Measurements from ENCODE around the gene ZNF654.
"Not testable (repeated sequence)": the region's sequence is repeated elsewhere in the genome, so short reads cannot be mapped to it uniquely, and the experiment has no call there.

ZNF654 gene

DNA sequence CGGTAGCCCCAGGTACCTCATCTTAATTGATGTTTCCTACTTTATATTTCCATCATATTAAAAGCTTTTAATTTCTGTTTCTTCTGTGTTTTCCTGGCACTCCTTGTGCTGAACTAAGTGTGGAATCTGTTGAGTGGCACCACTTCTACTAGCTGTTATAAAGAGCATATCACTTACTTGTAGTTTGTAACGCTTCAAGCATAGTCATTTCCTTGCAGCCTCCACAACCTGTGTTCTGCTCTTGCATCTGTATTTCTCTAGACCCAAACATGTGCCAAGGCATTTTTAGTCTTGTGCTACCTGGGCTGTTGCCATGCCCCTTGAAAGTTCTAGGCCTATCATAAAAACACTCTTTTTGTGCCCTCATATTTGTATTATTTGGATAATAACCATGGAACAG is 16.0 kb downstream of the ZNF654 start:
- DNase-seq: no peak

DNA sequence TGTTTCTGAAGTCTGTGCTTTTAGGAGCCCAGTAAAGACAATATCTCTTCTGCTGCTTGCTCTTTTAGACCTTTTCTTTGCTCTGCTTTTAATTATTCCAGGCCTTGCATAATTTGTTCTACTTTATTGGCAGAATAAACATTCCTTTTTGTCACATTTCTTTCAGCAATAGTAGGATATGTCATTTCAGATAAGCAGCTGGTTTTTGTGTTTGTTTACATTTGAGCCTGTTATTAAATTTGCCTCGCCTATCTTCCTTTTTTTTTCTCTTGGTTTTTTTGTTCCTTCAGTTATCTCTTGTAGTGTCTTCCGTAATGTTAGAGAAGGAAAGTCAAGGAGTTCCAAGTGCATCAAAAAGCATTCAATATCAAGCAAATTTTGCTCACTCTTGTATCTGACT is 16.4 kb downstream of the ZNF654 start:
- DNase-seq: no peak

DNA sequence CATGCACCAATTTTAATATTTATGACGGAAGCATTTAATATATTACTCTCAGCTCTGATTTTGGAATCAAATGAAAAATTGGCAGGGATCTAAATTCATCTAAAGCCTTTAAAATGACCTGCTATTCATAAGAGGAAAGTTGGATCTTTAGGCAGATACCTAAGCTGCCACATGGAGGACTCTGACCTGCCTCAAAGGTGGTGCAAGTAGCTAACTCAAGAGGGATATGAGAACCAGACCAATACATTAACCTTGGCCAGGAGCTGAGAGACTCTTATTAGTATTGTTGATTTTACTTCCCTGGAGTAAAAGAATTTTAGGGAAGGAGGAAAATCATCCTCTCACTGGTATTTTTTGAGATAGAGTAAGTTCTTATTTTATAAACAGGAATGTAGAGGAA is 17.7 kb downstream of the ZNF654 start:
- no peak for DNase-seq

DNA sequence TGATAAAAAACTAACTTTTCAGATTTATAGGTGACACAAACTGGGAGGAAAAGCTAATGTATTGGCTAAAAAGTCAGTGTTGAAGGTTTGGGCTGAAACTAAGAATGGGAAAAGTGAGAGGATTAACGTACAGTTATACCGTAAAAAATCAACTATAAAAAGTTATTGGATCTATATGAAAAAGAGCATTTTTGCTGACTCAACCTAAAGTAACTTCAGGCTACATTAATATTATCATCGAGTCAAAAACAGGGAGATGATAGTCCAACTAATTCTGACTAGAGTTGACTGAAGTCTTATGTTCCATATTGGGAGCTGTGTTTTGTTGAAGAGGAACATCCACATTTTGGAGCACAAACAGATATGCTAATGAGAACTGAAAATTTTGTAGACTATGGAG is 19.9 kb downstream of the ZNF654 start:
- DNase-seq: no peak

DNA sequence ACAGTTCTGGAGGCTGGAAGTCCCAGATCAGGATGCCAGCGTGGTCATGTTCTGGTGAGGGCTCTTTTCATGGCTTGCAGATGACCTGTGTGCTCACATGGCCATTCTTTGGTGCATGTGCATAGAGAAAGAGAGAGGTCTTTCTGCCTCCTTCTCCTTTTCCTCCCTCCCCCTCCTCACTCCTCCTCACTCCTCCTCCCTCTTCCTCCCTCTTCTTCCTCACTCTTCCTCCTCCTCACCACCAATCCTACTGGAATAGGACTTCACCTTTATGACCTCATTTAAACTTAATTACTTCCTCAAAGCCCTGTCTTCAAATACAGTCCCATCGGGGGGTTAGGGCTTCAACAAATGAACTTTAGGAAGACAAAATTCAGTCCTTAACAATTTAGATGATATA is 23.8 kb downstream of the ZNF654 start:
- DNase-seq: no peak

DNA sequence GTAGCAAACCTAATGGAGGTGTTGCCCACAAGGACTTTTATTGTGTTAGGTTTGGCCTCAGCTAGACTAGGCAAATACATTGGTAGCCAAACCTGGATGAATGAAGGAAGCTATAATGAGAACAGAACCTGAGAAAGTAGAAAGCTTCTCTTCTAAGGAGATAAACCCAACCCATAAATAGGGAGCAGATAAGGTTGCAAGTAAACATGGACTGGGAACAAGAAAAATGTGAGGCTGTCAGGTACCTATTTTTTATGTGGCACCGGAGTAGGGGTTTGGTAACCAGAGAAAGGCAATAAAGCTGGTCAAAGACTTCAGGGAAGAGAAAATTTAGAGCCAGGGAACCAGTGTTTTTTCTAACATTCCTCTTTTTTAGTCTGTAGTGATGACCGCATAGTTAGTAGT is 25.0 kb downstream of the ZNF654 start:
- DNase-seq: no peak

DNA sequence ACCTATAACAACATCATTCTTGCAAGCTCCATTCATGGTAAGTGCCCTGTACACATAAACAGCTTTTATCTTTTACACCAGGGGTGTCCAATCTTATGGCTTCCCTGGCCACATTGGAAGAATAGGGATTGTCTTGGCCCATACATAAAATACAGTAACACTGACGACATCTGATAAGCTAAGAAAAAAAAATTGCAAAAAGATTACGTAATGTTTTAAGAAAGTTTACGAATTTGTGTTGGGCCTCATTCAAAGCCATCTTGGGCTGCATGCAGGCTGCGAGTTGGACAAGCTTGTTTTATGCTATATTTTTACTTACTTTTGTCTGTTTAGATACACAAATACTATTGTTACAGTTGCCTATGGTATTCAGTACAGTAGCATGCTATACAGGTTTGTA is 31.6 kb downstream of the ZNF654 start:
- no peak for DNase-seq

DNA sequence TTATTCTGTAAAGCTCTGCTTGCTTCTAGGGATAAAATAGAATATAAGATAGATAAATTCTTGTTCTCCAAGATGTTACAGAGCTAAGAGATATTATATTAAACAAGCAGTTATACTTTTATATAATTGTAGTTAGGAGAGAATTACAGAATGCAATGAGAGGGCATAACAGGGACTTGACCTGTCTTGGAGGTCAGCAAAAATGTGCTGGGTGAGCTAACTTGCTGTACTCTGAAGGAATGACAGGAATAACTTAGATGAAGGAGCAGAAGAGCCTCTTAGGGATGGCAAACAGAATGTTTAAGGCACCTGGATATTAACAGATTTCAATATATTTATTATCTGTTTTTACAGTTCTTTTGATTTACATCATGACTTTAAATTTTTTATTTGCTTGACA is 33.2 kb downstream of the ZNF654 start:
- no peak for DNase-seq

DNA sequence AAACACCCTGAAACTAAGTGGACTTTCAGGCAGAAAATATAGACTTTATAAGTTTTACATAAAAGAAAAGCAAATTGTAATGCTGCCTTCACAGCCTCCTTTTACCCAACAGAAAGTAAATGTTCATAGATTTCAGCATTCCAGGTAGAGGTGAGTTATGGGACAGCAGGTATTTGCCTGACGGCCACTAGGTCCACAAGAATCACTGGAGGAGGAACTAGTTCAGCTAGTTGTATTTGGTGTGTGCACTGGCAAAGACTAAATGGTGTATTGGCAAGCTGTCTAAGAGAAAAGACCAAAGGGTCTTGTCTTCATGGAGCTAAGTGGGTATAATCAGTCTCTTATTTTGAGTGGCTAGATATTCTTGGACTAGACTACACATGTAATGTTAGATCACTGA is 34.2 kb downstream of the ZNF654 start:
- DNase-seq: no peak

DNA sequence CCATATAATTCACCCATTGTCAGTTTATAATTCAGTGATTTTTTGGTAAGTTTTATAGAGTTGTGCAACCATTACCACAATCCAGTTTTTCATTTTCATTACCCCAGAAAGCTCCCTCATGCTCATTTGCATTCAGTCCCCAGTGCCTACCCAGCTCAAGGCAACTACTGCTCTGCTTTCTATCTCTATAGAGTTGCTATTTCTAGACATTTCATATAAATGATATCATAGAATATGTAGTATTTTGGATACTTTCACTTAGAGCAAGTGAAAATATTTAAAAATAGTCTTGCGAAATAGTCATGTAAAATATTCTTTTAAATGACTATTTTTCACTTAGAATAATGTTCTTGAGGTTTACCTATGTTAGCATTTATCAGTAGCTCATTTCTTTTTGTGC is 42.1 kb downstream of the ZNF654 start:
- DNase-seq: no peak

DNA sequence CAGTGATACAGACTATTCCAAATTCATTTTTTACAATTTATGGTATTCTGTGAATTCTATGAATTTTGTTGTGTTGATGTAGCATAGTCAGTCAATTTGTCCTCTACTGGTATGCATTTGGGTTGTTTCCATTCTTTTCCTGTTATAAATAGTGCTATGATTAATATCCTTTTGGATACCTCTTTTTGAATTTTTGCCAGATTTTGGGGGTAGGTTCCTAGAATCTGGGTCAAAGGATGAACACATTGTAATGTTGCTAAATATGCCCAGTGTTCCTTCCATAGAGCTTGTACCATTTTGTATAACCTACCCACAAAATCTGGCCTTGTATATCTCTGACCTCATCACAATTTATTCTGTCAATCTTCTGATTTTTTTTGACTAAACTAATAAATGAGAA is 46.3 kb downstream of the ZNF654 start:
- no peak for DNase-seq

DNA sequence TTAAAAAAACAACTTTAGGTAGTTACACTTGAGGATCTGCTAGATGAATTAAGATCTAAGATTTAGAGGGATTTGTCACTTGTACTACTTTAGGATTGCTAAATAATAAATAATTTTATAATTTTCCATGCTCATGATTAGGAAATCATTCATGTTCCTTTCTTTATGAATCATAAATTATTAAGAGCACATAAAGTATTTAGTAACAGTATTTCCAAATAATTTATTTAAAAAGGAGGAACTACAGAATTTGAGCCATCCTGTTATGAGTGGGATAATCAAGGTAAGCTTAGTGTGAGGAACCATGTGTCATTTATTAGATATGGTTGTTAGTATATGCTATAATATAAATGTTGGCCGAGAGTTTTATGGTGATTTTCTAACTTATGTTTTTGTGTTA is 53.2 kb downstream of the ZNF654 start:
- no peak for DNase-seq

DNA sequence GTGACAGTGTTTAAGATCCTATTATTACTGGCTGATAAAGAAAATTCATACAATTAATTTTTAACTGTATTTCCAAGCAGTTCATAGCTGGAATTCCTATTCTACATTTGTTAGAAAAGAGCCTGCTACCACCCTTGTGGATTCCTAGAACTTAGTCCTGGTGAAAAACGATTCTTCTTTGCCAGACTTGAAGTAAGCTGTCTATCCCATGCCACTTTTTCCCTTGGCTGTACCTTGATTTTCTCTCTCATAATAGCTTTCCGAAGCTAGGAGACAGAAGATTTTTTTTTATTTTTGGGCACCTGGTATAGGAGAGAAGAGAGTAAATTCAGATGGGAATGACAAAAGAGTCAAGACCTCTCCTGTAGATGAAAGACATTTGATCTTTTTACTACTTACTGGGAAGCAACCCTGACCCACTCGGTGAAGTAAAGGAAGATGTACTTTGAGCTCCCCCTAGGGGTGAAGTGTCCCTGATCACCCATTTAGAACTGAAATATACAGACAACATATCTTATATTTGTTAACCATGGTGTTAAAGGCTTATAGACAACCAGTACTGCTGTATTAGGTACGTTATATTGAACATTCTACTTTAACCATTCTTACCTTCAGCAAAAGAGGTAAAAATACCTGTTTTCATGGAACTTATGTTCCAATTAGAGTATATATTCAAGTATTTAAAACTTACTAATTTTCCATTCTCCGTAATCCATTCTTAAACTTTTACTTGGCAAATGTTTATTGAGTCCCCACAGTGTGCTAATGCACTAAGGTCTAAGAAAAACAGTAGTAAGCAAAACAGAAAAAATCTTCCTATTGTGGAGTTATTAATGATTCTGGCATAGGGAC is 54.5 kb downstream of the ZNF654 start:
- peak in 1 of 2 experiments; percentile 16 for DNase-seq

DNA sequence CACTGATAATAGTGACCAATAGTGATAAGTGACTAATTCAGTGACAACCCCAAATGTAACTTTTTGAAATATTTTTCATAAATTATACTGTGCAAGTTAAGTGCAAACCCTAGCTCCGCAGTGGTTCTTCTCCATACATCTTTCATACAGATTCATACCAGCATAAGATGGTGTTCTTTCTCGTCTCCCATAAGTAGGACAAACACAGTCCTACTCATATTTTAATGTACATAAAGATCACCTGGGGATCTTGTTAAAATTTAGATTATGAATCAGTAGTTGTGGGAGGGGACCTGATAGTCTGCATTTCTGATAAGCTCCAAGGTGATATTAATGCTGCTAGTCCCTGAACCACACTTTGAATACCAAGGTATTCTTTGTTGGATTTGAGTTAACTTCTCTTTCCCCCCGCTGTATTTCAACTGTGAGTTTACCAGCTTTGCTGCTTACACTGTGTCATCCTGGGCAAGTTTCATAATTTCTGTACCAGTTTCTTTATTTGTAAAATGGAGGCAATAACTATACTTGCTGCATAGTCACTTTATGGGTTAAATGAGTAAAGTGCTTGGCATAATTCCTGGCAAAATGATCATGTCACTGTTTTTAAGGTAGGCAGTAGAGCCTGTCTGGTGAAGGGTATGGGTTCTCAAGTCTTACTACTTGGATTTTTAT is 56.0 kb downstream of the ZNF654 start:
- no peak for DNase-seq

DNA sequence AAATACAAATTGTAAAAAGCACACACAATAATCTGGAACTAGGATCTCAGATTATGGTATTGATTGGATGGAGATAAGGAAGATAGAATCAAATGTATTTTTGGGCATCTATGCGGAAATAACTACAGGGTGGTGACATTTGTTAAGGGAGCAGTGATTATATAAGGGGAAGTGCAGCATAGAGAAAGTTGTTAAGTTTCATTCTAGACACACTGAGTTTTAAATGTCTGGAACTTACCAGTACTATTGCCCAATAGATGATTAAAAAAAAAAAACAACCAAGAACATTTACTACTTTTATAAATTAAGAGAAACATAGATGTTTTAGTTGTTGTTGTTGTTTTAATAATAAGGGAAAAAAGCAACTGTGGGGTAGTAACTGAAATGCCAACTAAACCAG is 58.6 kb downstream of the ZNF654 start:
- DNase-seq: no peak

DNA sequence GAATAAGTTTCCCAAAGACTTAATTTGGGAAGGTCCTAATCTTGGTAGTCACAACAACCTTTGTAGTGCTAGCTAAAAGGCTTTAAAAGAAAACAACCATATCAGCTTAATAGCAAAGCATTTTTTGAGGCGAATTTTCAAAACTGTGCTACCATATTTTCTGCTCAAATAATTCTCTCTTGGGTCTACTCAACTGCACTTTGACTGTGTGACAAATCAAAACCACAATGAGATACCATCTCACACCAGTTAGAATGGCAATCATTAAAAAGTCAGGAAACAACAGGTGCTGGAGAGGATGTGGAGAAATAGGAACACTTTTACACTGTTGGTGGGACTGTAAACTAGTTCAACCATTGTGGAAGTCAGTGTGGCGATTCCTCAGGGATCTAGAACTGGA is 59.5 kb downstream of the ZNF654 start:
- DNase-seq: not testable (repeated sequence)

DNA sequence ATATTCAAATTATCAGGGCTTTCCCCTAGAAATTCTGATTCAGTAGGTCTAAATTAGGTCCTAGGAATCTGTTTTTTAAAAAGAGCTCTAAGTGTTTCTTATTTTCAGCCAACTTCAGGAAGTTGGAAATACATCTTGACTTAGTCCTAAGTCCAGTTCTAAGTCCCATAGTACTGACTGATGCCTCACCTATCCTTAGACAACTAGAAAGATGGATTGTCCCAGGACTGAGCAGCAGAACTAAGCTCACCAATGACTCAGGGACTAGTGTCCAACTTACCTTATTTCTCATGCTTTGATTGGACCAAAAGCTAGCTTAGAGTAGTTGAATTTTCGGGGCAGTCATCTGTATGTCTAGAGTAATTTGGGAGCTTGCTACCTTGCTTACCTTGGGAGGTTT is 64.5 kb downstream of the ZNF654 start:
- no peak for DNase-seq

DNA sequence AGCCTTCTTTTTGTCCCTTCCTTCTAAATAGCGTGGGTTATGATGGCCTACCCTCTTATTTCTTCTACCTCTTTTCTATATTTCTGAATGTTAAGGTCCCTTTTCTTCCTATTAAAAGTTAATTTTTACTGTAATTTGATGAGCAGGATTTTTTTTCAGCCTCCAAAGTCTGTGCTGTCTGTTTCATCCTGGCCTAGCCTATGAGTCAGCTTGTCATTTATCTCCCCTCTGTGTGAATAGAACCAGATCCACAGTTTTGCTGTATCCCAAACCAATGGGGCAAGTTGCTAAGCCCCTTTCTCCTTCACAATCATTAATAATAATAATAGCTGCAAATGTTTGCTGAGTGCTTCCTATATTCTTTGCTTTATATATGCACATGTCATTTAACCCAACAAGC is 72.6 kb downstream of the ZNF654 start:
- no peak for DNase-seq

DNA sequence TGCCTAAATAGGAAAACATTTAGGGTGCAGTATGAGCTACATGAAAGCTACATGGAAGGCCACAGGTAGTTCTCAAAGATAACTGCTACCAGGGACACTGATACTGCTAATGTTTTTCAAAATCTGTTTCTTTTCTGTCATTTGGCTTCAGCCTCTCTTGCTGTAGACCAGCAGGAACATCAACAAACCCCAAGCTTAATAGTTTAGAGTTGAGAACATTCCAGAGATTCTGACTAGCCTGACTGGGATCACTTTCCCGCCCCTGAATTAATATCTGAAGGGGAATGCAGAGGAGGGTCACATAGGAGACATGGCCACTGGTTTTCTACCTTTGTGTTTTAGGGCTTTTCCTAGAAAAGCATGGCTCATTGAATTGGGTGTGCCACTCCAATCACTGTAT is 73.8 kb downstream of the ZNF654 start:
- DNase-seq: no peak

DNA sequence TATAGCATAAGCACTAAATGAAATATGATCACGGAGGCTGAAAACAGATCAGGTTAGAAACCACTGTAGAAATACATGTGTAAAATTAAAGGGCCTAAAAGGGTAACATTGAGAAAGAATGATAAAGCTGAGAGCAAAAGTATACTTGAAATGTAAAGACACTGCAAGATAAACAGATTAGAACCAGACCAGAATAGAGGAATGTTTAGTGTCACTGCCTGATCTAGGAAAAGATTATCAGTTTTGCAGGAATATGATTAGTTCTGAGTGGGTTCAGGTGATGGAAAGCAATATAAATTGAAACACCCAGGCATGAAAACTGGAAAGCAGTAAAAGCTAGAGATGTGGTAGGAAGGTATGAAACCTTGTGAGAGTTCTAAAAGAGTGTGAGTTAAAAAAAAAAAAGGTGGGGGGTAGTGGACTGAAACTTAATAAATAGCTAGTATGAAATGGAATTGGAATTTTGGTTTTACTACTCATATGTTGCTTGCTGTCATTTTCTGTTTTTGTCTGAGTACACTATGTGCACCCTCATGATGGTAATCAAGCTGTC is 74.7 kb downstream of the ZNF654 start:
- no peak for DNase-seq

DNA sequence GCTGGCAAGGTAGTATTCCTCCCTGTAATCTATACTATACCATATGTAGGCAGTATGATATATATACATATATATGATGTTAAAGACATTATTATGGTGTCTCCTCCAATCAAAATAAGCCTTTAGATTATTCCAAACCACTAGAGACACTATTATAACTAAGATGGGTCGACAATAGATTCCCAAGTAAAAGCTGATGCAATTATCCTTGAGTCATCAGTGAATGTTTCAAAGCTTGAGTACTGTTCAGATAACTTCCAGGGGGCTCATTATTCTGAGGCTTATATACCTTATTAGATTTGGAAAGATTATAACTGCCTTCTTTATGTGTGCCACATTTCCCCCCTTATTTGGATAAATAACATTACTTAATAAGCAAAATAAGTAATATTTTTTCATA is 78.8 kb downstream of the ZNF654 start:
- DNase-seq: no peak

DNA sequence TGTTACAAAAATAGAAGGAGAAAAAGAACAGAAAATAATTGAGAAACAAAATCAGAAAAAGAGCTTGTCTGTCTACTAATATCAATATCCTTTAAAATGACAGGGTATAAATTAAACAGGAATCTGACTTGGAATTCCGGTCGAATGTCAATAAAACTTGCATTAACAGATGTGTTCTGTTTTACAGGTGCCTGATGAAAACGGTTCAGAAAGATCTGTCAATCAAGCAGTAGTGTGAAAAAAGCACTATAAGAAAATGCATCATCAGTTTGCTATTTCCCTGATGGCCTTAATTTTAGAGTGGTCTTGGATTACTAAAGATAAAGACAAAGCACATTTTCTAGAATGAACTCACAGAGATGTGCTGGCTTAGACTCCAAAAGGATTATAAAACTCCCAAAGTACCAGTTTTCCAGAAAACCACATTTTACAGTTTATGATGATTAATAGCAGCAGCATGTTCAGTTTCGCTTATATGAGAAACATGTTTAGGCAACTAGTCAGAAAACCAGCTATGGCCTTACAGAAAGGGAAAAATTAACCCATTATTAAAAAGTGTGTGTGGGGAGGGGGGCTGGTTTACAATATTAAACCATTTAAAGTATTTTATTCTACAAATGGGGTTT is 82.5 kb downstream of the ZNF654 start:
- DNase-seq: no peak

DNA sequence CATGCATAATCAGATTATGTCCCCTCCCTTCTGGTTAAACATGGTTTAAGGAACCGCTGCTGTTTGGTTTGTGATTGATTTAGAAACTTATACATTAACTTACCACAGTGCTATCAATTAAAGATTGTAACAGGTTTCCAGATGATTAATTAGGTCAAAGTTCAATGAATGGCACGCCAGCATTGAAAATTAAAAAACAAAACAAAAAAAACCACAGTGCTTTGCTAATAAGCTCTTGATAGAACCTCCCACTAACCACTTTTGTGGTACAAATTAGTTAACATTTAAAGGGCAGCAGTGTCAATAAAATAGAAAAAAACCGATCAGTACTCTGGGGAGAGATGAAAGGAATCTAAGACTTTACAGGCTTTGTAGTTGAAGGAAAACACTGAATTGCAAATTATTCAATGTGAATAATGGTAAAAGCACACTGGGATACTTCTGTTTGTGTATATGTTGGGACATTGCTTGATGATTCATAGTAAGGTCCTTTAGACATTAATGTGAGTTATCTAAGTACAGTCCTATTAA is 83.1 kb downstream of the ZNF654 start:
- no peak for DNase-seq

DNA sequence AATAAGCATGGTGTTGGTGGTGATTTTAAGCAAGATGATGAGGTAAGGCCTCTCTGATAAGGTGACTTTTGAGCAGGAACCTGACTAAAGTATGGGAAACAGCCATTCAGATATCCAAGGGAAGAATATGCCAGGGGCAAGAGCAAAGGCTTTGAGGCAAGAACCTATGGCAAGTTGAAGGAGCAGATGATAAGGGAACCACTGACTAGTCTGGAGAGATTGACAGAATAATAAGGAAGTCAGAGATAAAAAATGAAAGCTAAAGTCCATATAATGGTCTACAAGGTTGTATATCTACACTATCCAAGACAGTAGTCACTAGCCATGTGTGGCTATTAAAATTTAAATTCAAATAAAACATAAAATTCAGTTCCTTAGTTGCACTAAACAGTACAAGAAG is 88.2 kb downstream of the ZNF654 start:
- DNase-seq: no peak

Data from cerebellar nuclear complex (tissue), 1 donor.